Smooth muscle cell (in vitro differentiated cells): ENCODE measurements around the gene PDE4D. TPM values are rescaled to one million over a fixed set of nuclear protein-coding genes. Genes with fewer than 3 reads are reported as not detected.

ENCODE experiments used
- DNase-seq: peaks from one replicate; lab custom pipeline; 2025; ENCODE audit not compliant: unreplicated experiment; lab: John Stamatoyannopoulos, UW
- H2AFZ ChIP-seq: fragments of 200-600 bp; sonication (generic); 2 replicates; pipeline ENCODE4 v1.6.0; 2016; ENCODE audit warnings: antibody characterized with exemption, low read depth, mild to moderate bottlenecking
- H3F3A ChIP-seq: fragments of 200-600 bp; sonication (generic); 2 replicates; pipeline ENCODE4 v1.6.0; 2017; ENCODE audit warnings: antibody characterized with exemption, low read depth
- H3K27ac ChIP-seq: fragments of 200-600 bp; sonication (generic); 2 replicates; pipeline ENCODE4 v1.5.1; 2016; ENCODE audit warnings: low read depth, mild to moderate bottlenecking
- H3K27me3 ChIP-seq: fragments of 200-600 bp; sonication (generic); 2 replicates; pipeline ENCODE4 v1.6.1; 2016; ENCODE audit warnings: low read depth, mild to moderate bottlenecking
- H3K36me3 ChIP-seq: fragments of 200-600 bp; sonication (generic); 2 replicates; pipeline ENCODE4 v1.5.1; 2016; ENCODE audit warnings: low read depth
- H3K4me1 ChIP-seq: fragments of 200-600 bp; sonication (generic); 2 replicates; pipeline ENCODE4 v1.5.1; 2016; ENCODE audit warnings: low read depth
- H3K4me2 ChIP-seq: fragments of 200-600 bp; sonication (generic); 2 replicates; pipeline ENCODE4 v1.6.0; 2016; ENCODE audit warnings: mild to moderate bottlenecking
- H3K4me3 ChIP-seq: fragments of 200-600 bp; sonication (generic); 2 replicates; pipeline ENCODE4 v1.5.1; 2016; ENCODE audit warnings: mild to moderate bottlenecking
- H3K79me2 ChIP-seq: fragments of 200-600 bp; sonication (generic); 2 replicates; pipeline ENCODE4 v1.6.0; 2016; ENCODE audit warnings: low read depth, mild to moderate bottlenecking
- H3K9ac ChIP-seq: fragments of 200-600 bp; sonication (generic); 2 replicates; pipeline ENCODE4 v1.6.0; 2016; ENCODE audit warnings: low read depth
- H3K9me3 ChIP-seq: fragments of 200-600 bp; sonication (generic); replicated peaks from 2 replicates; pipeline ENCODE4 v1.5.1; 2016; ENCODE audit warnings: low read depth
- H4K20me1 ChIP-seq: fragments of 200-600 bp; sonication (generic); 2 replicates; pipeline ENCODE4 v1.6.0; 2016; ENCODE audit warnings: low read depth
- CTCF ChIP-seq: fragments of 200-600 bp; sonication (generic); IDR thresholded peaks from 2 replicates; pipeline ENCODE4 v1.5.1; 2017; ENCODE audit warnings: borderline replicate concordance, mild to moderate bottlenecking, antibody characterized with exemption; ENCODE audit not compliant: insufficient read depth, poor library complexity, severe bottlenecking
- WGBS: methylation state at CpG from one replicate; pipeline ENCODE4 v1.1.7; 2016; ENCODE audit warnings: low lambda C conversion rate; 5-methylcytosine and 5-hydroxymethylcytosine counted together
- polyA plus RNA-seq: library from polyadenylated mRNA; unstranded; fragments of >200 nt; fragmentation: Nextera tagmentation; extraction: Ambion mirVana; gene quantifications from 2 replicates; pipeline ENCODE4 v1.2.1, GENCODE V29; 2016
- total RNA-seq: library from RNA; depleted of rRNA; stranded (reverse); fragments of >200 nt; gene quantifications from 2 replicates; pipeline ENCODE4 v1.2.3, GENCODE V29; 2014

PDE4D gene
- total and polyA plus RNA-seq, 2 experiments from 2014 or later = 16.4 to 61.0 TPM

- Histone ChIP-seq H3K4me1 (no peaks in the 10 kb centered on the region), H3K9ac (peak overlapping the region; percentile 5), H3K4me3 (no peak overlapping the region), H3F3A (no peaks in the 10 kb centered on the region), H3K36me3 (no peaks in the 10 kb centered on the region), H3K27ac (peak overlapping the region; percentile 72), H2AFZ (peak overlapping the region; percentile 9), H4K20me1 (no peaks in the 10 kb centered on the region), H3K4me2 (peak overlapping the region; percentile 55), H3K27me3 (no peaks in the 10 kb centered on the region), H3K79me2 (no peaks in the 10 kb centered on the region), H3K9me3 (no peaks in the 10 kb centered on the region)
- no peak for TF ChIP-seq CTCF
- peak; percentile 4 for DNase-seq
- 32% methylated on average over 2 of the region's 2 CpGs for WGBS
These were observed 953.1 kb downstream of the PDE4D start for GRCh38 chr5:58940446-58940845.

DNA sequence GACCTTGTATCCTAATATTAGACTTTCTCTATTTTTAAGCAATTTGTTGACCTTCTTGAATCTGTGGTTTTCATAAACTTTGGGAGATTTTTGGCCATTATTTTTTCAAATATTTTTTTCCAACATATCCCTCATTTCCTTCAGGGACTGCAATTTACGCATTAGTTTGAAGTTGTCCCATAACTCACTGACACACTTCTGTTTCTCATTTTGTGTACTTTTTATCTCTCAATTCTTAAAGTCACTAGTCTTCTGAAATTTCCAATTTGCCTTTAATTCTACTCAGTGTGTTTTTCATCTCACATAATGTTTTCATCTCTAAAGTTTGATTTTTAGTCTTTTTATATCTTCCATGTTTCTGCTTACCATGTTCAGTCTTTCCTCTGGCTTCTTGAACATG is 953.9 kb downstream of the PDE4D start:
- no peaks in the 10 kb centered on the region for H3K9me3 ChIP-seq
- H3K27ac ChIP-seq = peak overlapping the region; percentile 72
- H3K4me1 ChIP-seq = no peaks in the 10 kb centered on the region
- no peaks in the 10 kb centered on the region for H3F3A ChIP-seq
- no peaks in the 10 kb centered on the region for H3K79me2 ChIP-seq
- H3K4me3 ChIP-seq = no peak overlapping the region
- no peaks in the 10 kb centered on the region for H3K36me3 ChIP-seq
- no peak for DNase-seq
- no peak overlapping the region for H2AFZ ChIP-seq
- H3K9ac ChIP-seq = no peak overlapping the region
- H3K27me3 ChIP-seq = no peaks in the 10 kb centered on the region
- WGBS = 95% methylated on average over 1 of the region's 1 CpG
- no peak for TF ChIP-seq CTCF
- H3K4me2 ChIP-seq = peak overlapping the region; percentile 55
- no peaks in the 10 kb centered on the region for H4K20me1 ChIP-seq

- no peaks in the 10 kb centered on the region for H3F3A ChIP-seq
- no peaks in the 10 kb centered on the region for H3K36me3 ChIP-seq
- H3K9ac ChIP-seq = no peak overlapping the region
- H3K9me3 ChIP-seq = no peaks in the 10 kb centered on the region
- H3K79me2 ChIP-seq = no peaks in the 10 kb centered on the region
- H3K4me3 ChIP-seq = no peak overlapping the region
- no peaks in the 10 kb centered on the region for H3K4me1 ChIP-seq
- no peaks in the 10 kb centered on the region for H4K20me1 ChIP-seq
- no peak for DNase-seq
- H3K4me2 ChIP-seq = no peak overlapping the region
- no peak for TF ChIP-seq CTCF
- WGBS = 93% methylated on average over 10 of the region's 10 CpGs
- no peak overlapping the region for H3K27ac ChIP-seq
- no peak overlapping the region for H2AFZ ChIP-seq
- H3K27me3 ChIP-seq = no peaks in the 10 kb centered on the region
These were observed 954.7 kb downstream of the PDE4D start for GRCh38 chr5:58938563-58939424.
